ENCODE data around the gene ERCC1. TPM values are rescaled to one million over a fixed set of nuclear protein-coding genes. Genes with fewer than 3 reads are reported as not detected.

Gene ERCC1
- total and polyA plus RNA-seq, 2 of the 13 experiments (the other 11 are each of a cell fraction or from before 2014, with no cell fraction given): 40.0 to 66.4 TPM

DNA sequence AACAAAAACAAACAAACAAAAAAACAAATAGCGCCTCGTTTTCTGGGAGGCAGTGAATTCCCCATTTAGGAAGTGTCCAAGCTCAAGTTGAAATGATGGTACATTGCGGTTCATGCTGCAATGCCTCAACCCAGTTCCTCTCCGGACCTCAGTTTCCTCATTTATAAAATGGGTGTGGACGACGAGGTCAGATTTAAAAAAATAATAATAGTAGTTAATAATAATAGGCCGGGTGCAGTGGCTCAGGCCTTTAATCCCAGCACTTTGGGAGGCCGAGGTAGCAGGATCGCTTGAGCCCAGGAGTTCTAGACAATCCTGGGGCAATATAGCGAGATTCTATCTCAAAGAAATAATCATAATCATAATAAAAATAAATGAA is 15.5 kb upstream of the ERCC1 start:
- Histone ChIP-seq H3K9ac (ENCODE audit: insufficient read depth, low read depth, low read length) (peak overlapping the region; percentile 77), H3K4me3 (replicated peaks in 1 of 3; ENCODE audit: insufficient read depth in 1 of 3, low read depth in 2 of 3, low read length in 3 of 3) (peak overlapping the region; percentile 68 to 84 (median 77); a peak in 4 of 6 replicates), H3K4me2 (ENCODE audit: low read depth, low read length) (peak overlapping the region; percentile 96), H3K36me3 (replicated peaks in 1 of 2; ENCODE audit: control insufficient read depth in 1 of 2, insufficient read depth in 2 of 2, low read length in 2 of 2) (no peaks in the 10 kb centered on the region), H3K27ac (ENCODE audit: extremely low read length, insufficient read depth, low read length) (no peak overlapping the region), H4K20me1 (ENCODE audit: insufficient read depth, low read length) (no peaks in the 10 kb centered on the region), H3K79me2 (ENCODE audit: insufficient read depth, low read length) (no peaks in the 10 kb centered on the region), H3K27me3 (ENCODE audit: control insufficient read depth in 1 of 2, insufficient read depth in 2 of 2, low read length in 2 of 2) (no peaks in the 10 kb centered on the region), H3K4me1 (ENCODE audit: insufficient read depth, low read length) (peaks cover 49% of the 10 kb centered on the region), H2AFZ (ENCODE audit: low read length) (no peak overlapping the region), H3K9me3 (ENCODE audit: low read length) (no peaks in the 10 kb centered on the region)
- WGBS (ENCODE audit: low lambda C conversion rate): 16% methylated on average over 10 of the region's 10 CpGs
- intact Hi-C loops (cut with micrococcal nuclease; ENCODE audit: unreplicated experiment) (loop anchor here (1.0 kb wide), 1 partner anchor 39 kb away; no protein-coding TSS in a partner anchor), in situ Hi-C loops (cut with HindIII; ENCODE audit: extremely low pct_ligation_motif_present, low pct_unique_long_range_greater_than_20kb) (no loop called here)
- ChIA-PET CTCF (ENCODE audit: low intra/inter-chr PET ratio, low total read pairs) (interaction anchor here (1.0 to 4.4 kb wide), 7 partner anchors 11 to 204 kb away, joined by 3 to 117 read pairs (median 5); no protein-coding TSS in a partner anchor), POLR2A (interaction anchor here (0.6 to 2.9 kb wide), 9 partner anchors 8 to 236 kb away, joined by 3 to 40 read pairs (median 5); partner anchors contain the start of gene FOSB)
- no peak for DNase-seq (ENCODE audit: low spot score)
- no TSS peak for BruUV-seq (replicated peaks)
- no peak for FAIRE-seq
- ATAC-seq: no peak
- TF ChIP-seq ZNF451 (CRISPR knock-in tag; IDR thresholded peaks at IDR 0.05) (no peak), RNF2 (conservative IDR thresholded peaks at IDR 0.05; ENCODE audit: low read depth) (no peak), CCAR2 (optimal IDR thresholded peaks at IDR 0.05; ENCODE audit: low read depth, low read length) (no peak), HNF4A (CRISPR knock-in tag; IDR thresholded peaks at IDR 0.05) (no peak), HOXD1 (CRISPR knock-in tag; IDR thresholded peaks at IDR 0.05) (no peak), PHF20 (CRISPR knock-in tag; IDR thresholded peaks at IDR 0.05) (no peak)
- TF ChIP-seq, protein P1, sequence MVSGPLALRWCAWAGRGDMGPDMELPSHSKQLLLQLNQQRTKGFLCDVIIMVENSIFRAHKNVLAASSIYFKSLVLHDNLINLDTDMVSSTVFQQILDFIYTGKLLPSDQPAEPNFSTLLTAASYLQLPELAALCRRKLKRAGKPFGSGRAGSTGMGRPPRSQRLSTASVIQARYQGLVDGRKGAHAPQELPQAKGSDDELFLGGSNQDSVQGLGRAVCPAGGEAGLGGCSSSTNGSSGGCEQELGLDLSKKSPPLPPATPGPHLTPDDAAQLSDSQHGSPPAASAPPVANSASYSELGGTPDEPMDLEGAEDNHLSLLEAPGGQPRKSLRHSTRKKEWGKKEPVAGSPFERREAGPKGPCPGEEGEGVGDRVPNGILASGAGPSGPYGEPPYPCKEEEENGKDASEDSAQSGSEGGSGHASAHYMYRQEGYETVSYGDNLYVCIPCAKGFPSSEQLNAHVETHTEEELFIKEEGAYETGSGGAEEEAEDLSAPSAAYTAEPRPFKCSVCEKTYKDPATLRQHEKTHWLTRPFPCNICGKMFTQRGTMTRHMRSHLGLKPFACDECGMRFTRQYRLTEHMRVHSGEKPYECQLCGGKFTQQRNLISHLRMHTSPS (CRISPR knock-in tag; IDR thresholded peaks at IDR 0.05; ENCODE audit: low read depth): no peak
- TF ChIP-seq, protein P2, sequence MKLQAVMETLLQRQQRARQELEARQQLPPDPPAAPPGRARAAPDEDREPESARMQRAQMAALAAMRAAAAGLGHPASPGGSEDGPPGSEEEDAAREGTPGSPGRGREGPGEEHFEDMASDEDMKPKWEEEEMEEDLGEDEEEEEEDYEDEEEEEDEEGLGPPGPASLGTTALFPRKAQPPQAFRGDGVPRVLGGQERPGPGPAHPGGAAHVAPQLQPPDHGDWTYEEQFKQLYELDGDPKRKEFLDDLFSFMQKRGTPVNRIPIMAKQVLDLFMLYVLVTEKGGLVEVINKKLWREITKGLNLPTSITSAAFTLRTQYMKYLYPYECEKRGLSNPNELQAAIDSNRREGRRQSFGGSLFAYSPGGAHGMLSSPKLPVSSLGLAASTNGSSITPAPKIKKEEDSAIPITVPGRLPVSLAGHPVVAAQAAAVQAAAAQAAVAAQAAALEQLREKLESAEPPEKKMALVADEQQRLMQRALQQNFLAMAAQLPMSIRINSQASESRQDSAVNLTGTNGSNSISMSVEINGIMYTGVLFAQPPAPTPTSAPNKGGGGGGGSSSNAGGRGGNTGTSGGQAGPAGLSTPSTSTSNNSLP (IDR thresholded peaks at IDR 0.05; ENCODE audit: low read depth, low read length): 0 out of 2 replicates have a peak, but pooled peaks have one; percentile 7
- TF ChIP-seq, protein P3, sequence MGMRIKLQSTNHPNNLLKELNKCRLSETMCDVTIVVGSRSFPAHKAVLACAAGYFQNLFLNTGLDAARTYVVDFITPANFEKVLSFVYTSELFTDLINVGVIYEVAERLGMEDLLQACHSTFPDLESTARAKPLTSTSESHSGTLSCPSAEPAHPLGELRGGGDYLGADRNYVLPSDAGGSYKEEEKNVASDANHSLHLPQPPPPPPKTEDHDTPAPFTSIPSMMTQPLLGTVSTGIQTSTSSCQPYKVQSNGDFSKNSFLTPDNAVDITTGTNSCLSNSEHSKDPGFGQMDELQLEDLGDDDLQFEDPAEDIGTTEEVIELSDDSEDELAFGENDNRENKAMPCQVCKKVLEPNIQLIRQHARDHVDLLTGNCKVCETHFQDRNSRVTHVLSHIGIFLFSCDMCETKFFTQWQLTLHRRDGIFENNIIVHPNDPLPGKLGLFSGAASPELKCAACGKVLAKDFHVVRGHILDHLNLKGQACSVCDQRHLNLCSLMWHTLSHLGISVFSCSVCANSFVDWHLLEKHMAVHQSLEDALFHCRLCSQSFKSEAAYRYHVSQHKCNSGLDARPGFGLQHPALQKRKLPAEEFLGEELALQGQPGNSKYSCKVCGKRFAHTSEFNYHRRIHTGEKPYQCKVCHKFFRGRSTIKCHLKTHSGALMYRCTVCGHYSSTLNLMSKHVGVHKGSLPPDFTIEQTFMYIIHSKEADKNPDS (CRISPR knock-in tag; IDR thresholded peaks at IDR 0.05): no peak
- TF ChIP-seq, protein P4, sequence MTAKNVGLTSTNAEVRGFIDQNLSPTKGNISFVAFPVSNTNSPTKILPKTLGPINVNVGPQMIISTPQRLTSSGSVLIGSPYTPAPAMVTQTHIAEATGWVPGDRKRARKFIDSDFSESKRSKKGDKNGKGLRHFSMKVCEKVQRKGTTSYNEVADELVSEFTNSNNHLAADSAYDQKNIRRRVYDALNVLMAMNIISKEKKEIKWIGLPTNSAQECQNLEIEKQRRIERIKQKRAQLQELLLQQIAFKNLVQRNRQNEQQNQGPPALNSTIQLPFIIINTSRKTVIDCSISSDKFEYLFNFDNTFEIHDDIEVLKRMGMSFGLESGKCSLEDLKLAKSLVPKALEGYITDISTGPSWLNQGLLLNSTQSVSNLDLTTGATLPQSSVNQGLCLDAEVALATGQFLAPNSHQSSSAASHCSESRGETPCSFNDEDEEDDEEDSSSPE (CRISPR knock-in tag; IDR thresholded peaks at IDR 0.05): no peak
- TF ChIP-seq, protein P5, sequence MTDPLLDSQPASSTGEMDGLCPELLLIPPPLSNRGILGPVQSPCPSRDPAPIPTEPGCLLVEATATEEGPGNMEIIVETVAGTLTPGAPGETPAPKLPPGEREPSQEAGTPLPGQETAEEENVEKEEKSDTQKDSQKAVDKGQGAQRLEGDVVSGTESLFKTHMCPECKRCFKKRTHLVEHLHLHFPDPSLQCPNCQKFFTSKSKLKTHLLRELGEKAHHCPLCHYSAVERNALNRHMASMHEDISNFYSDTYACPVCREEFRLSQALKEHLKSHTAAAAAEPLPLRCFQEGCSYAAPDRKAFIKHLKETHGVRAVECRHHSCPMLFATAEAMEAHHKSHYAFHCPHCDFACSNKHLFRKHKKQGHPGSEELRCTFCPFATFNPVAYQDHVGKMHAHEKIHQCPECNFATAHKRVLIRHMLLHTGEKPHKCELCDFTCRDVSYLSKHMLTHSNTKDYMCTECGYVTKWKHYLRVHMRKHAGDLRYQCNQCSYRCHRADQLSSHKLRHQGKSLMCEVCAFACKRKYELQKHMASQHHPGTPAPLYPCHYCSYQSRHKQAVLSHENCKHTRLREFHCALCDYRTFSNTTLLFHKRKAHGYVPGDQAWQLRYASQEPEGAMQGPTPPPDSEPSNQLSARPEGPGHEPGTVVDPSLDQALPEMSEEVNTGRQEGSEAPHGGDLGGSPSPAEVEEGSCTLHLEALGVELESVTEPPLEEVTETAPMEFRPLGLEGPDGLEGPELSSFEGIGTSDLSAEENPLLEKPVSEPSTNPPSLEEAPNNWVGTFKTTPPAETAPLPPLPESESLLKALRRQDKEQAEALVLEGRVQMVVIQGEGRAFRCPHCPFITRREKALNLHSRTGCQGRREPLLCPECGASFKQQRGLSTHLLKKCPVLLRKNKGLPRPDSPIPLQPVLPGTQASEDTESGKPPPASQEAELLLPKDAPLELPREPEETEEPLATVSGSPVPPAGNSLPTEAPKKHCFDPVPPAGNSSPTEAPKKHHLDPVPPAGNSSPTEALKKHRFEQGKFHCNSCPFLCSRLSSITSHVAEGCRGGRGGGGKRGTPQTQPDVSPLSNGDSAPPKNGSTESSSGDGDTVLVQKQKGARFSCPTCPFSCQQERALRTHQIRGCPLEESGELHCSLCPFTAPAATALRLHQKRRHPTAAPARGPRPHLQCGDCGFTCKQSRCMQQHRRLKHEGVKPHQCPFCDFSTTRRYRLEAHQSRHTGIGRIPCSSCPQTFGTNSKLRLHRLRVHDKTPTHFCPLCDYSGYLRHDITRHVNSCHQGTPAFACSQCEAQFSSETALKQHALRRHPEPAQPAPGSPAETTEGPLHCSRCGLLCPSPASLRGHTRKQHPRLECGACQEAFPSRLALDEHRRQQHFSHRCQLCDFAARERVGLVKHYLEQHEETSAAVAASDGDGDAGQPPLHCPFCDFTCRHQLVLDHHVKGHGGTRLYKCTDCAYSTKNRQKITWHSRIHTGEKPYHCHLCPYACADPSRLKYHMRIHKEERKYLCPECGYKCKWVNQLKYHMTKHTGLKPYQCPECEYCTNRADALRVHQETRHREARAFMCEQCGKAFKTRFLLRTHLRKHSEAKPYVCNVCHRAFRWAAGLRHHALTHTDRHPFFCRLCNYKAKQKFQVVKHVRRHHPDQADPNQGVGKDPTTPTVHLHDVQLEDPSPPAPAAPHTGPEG (CRISPR knock-in tag; IDR thresholded peaks at IDR 0.05): 0 out of 2 replicates have a peak, but pooled peaks have one; percentile 8
